Kidney epithelial cell (primary cell): ENCODE measurements around the gene YBX1. TPM values are rescaled to one million over a fixed set of nuclear protein-coding genes. Genes with fewer than 3 reads are reported as not detected.

Experiments
- DNase-seq: peaks from one replicate; pipeline ENCODE4 v3.0.0-alpha.2; 2010; ENCODE audit warnings: low read depth
- H3K27me3 ChIP-seq: 2 replicates; pipeline ENCODE4 v1.6.0; 2011; ENCODE audit warnings: low read length; ENCODE audit not compliant: control insufficient read depth, insufficient read depth
- H3K36me3 ChIP-seq: 2 replicates; pipeline ENCODE4 v1.5.1; 2011; ENCODE audit warnings: low read length; ENCODE audit not compliant: control insufficient read depth, insufficient read depth
- H3K4me3 ChIP-seq: 2 replicates; pipeline ENCODE4 v1.5.1; 2011; ENCODE audit warnings: low read depth, mild to moderate bottlenecking, control low read depth, low read length
- CTCF ChIP-seq: IDR thresholded peaks from 2 replicates; pipeline ENCODE4 v1.5.1; 2011; ENCODE audit warnings: mild to moderate bottlenecking, moderate library complexity, low read length, control low read depth, inconsistent platforms; ENCODE audit not compliant: insufficient read depth, poor library complexity, severe bottlenecking
- total RNA-seq: library from RNA; depleted of rRNA; stranded (reverse); fragments of >200 nt; gene quantifications from 2 replicates; pipeline ENCODE4 v1.2.3, GENCODE V29; 2015

The YBX1 gene
- total RNA-seq, 1 donor from 2014 or later: 938 TPM

DNA sequence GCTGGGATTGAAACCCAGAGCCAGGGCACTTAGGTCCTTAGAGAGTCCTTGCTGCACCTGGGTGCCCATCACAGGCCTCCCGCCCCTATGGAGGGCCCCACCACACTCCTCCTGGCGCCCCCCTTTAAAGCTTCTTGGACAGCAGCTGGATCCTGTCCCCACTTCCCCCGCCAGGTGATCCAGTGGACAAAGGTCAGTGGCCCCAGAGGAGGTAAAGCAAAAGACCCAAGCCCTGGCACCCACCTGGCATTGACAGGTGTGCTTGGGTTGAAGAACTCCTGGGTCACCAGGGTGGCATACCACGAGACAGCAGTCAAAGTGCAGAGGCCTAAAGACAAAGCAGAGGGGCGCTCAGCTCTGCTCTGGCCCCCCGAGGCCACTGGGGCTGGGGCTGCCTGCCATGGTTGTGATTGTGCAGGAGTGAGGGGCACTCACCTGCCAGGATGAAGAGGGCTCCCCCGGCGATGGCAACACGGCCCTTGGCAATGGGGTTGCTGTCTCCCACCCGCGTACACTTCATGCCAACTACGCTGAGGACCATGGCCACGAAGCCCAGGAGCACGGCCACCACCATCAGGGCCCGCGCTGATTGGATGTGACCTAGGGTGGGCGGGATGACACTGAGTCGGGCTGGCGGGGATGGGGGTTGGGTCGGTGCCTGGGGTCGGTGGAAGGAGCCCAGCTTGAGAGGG lies 55.9 kb downstream of the YBX1 start:
- Histone ChIP-seq H3K4me3 (no peak overlapping the region), H3K36me3 (no peaks in the 10 kb centered on the region), H3K27me3 (peaks cover 8% of the 10 kb centered on the region)
- no peak for DNase-seq
- no peak for TF ChIP-seq CTCF

DNA sequence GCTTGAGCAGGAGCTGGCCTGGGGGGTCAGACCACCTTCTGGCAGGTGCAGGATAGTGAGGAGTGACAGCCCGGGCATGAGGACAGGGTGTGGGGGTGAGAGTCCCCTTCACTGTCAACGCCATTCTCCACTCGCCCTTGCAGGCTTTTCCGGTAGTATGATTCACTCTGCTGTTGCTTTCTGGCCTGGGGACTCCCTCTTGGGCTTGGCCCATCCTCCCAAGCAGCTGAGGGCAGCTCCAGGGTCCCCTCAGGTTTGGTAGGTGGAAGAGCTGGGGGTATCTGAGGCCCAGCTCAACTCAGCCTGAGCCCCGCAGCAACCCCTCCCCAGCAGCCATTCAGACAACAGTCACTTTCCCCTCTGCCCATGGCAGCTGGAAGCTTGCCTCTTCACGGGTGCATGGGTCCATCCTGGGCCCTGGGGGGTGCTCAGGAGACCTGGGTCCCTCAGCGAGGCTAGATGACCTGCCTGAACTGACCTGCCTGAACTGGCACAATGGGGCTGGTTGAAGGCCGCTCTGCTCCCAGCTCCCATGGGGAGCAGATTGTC lies 56.5 kb downstream of the YBX1 start:
- Histone ChIP-seq H3K27me3 (peaks cover 8% of the 10 kb centered on the region), H3K4me3 (no peak overlapping the region), H3K36me3 (no peaks in the 10 kb centered on the region)
- TF ChIP-seq CTCF: no peak
- DNase-seq: no peak

DNA sequence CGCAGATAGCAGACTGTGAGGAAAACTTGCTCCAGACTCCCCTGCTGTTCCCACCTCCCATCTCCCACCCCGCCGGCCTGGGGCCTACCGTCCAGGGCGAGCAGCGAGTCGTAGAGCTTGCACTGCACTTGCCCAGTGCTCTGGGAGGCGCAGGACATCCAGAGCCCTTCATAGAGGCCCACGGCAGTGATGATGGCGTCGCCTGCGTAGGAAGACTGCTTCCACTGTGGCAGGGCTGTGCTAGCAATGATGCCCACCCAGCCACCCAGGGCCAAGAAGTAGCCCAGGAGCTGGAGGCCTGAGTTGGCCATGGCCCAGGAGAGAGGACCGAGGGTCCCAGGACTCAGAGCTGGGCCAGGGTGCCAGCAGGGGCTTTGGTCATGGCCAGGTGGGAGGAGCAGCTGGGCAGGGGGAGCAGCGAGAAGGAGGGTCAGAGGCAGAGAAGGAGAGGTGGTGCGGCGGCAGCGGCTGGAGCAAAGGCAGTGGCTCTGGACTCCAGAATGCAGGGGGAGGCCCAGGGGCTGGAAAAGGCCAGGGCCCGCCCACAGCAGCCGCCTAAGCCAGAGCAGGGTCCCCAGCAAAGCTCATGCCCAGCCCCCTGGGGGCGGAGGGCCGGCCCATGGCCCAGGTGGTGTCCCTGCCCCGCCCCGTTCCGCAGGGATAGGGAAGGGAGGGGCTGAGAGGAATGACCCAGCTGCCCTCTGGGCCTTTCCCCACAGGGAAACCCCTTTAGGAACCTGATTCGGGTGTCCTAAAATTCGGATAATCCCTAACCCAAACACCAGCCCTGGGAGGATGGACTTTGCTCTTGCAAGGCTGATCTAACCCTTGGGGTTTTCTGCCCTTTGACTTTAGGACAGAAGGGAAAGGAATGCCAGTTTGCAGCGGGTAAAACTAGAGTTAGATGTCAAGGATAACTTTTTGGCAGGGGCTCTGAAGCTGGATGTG lies 57.8 kb downstream of the YBX1 start, which contains the start of gene CLDN19:
Gene CLDN19, minus strand, starts transcription at position 484 of the 948 bp plus-strand sequence. Its CDS starts 173 bp downstream, at position 311.
- Histone ChIP-seq H3K27me3 (peaks cover 8% of the 10 kb centered on the region), H3K4me3 (no peak within 1 kb of the TSS), H3K36me3 (no peaks in the 10 kb centered on the region)
- no peak for TF ChIP-seq CTCF
- DNase-seq: no peak

- DNase-seq: no peak
- Histone ChIP-seq H3K36me3 (no peaks in the 10 kb centered on the region), H3K4me3 (no peak overlapping the region), H3K27me3 (peaks cover 8% of the 10 kb centered on the region)
- TF ChIP-seq CTCF: no peak
Observed at GRCh38 chr1:42740851-42741580, 58.8 kb downstream of the YBX1 start.

DNA sequence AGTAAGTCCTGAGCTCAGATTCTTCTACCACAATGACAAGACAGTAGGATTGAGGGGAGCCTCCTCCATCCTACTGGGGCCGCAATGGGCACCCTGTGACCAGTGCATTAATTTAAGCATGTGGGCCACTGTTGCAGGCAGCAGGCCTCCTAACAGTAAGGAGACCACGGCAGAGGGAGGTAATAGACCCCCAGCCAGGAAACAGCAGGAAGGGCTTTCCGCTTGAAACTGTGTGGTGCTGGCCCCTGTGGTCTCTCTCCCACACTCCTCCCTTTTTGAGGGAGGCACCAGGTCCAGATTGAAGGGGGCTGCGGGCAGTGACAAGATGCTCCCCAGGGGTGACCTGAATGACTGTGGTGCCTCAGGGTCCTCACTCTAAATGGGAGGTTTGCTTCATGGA lies 59.5 kb downstream of the YBX1 start:
- Histone ChIP-seq H3K27me3 (peaks cover 8% of the 10 kb centered on the region), H3K36me3 (no peaks in the 10 kb centered on the region), H3K4me3 (no peak overlapping the region)
- no peak for TF ChIP-seq CTCF
- no peak for DNase-seq
